Tibial artery (tissue), 4 donors: ENCODE measurements around the gene ZBTB40.

Experiments
- DNase-seq, 2 donors: peaks; one replicate each; pipeline ENCODE4 v3.0.0-alpha.2; 2019
- H3K27ac ChIP-seq, 2 donors: fragments of 200-600 bp; sonication (generic) in 1 of 2; 1 replicate in 1 of 2; 2 replicates in 1 of 2; pipeline ENCODE4 v1.5.1; 2018 to 2019; ENCODE audit warnings: mild to moderate bottlenecking in 1 of 2
- H3K27me3 ChIP-seq, 2 donors: fragments of 200-600 bp; sonication (generic) in 1 of 2; one replicate each; pipeline versions ENCODE4 v1.5.1 to v1.6.0; 2016 to 2019
- H3K36me3 ChIP-seq, 3 donors: fragments of 200-600 bp; sonication (generic) in 2 of 3; one replicate each; pipeline ENCODE4 v1.5.1; 2016 to 2019; ENCODE audit warnings: mild to moderate bottlenecking in 2 of 3
- H3K4me1 ChIP-seq, 4 donors: fragments of 200-600 bp; sonication (generic) in 2 of 4; 1 replicate in 3 of 4; 2 replicates in 1 of 4; pipeline ENCODE4 v1.5.1; 2016 to 2019
- H3K4me3 ChIP-seq, 2 donors: fragments of 200-600 bp; sonication (generic) in 1 of 2; 1 replicate in 1 of 2; 2 replicates in 1 of 2; pipeline ENCODE4 v1.5.1; 2018 to 2019; ENCODE audit warnings: mild to moderate bottlenecking in 2 of 2
- H3K9me3 ChIP-seq, 3 donors: fragments of 200-600 bp; sonication (generic) in 1 of 3; one replicate each; pipeline ENCODE4 v1.5.1; 2016 to 2019
- intact Hi-C: fragments of 100-400 bp; cut with DNase I; formaldehyde crosslinking; loops from one replicate; pipeline ENCODE4 v1.15.0; 2023; ENCODE audit warnings: low total_unique reads
- TF ChIP-seq, protein P1 (sequence below), 2 experiments: fragments of 200-600 bp in 1 of 2; fragments of 450-650 bp in 1 of 2; IDR thresholded peaks; one replicate each; pipeline ENCODE4 v1.5.1; 2017 to 2019; ENCODE audit warnings: antibody characterized with exemption in 2 of 2, mild to moderate bottlenecking in 1 of 2, moderate library complexity in 1 of 2

Gene ZBTB40

DNA sequence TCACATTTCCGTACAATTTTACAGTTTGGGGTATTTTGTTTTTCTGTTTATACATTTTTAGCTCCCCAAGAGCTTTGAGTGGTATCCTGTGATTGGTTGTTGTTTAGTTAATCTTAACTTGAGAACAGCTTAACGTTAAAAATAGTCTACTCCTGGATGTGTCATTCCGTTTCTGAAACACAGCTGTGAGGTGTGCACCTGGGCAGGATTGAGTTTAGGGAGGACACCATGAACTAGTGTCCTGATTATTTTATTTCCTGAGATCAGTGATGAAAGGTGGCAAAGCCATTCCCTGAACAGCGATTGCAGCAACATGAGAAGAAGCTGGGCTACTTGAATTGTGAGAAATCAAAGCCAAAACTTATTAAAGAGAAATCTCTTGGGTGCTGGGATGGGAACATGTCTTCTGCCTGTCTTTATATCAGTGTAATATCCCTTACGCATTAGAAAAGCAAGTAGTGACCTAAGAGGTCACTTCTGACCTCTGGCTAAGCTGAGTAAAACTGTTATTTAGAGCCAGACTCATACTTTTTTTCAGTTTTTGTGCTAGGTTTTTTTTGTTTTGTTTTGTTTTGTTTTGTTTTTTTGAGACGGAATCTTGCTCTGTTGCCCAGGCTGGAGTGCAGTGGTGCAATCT is 43.4 kb downstream of the ZBTB40 start:
- Histone ChIP-seq H3K4me1 (peaks cover 0 to 31% (median 11%) of the 10 kb centered on the region in 4 donors), H3K36me3 (peaks cover 0 to 37% (median 15%) of the 10 kb centered on the region in 3 donors), H3K9me3 (no peaks in the 10 kb centered on the region), H3K27ac (no peak overlapping the region), H3K4me3 (no peak overlapping the region), H3K27me3 (no peaks in the 10 kb centered on the region)
- TF ChIP-seq, protein P1, sequence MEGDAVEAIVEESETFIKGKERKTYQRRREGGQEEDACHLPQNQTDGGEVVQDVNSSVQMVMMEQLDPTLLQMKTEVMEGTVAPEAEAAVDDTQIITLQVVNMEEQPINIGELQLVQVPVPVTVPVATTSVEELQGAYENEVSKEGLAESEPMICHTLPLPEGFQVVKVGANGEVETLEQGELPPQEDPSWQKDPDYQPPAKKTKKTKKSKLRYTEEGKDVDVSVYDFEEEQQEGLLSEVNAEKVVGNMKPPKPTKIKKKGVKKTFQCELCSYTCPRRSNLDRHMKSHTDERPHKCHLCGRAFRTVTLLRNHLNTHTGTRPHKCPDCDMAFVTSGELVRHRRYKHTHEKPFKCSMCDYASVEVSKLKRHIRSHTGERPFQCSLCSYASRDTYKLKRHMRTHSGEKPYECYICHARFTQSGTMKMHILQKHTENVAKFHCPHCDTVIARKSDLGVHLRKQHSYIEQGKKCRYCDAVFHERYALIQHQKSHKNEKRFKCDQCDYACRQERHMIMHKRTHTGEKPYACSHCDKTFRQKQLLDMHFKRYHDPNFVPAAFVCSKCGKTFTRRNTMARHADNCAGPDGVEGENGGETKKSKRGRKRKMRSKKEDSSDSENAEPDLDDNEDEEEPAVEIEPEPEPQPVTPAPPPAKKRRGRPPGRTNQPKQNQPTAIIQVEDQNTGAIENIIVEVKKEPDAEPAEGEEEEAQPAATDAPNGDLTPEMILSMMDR (IDR thresholded peaks at IDR 0.05) = no peak
- intact Hi-C loops = no loop called here
- DNase-seq = no peak

DNA sequence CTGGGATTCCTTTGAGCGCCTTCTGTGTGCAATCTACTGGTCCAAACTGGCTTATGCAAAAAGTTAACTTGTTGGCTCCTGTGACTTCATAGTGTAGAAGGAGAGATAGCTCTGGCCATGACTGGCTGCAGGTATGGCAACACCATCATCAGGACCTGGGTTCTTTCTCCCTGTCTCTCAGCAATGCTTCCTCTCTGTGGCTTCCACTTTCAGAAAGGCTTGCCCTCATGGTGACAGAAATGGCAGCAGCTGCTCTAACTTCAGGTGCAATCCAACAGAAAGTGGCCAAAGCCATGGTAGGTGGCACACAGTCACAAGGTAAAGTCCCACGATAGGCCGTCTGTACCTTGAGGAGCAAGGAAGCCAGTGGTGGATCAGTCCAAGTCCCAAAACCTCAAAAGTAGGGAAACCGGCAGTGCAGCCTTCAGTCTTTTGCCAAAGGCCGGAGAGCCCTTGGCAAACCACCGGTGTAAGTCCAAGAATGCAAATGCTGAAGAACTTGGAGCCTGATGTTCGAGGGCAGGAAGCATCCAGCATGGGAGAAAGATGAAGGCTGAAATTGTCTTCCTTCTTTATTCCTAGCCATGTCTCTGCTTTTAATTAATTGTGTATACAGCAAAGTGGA is 45.0 kb downstream of the ZBTB40 start:
- TF ChIP-seq, protein P1 (IDR thresholded peaks at IDR 0.05) = no peak
- H3K9me3 ChIP-seq = no peaks in the 10 kb centered on the region
- H3K36me3 ChIP-seq = peaks cover 0 to 30% (median 7%) of the 10 kb centered on the region in 3 donors
- intact Hi-C loops = no loop called here
- peaks cover 0 to 42% (median 19%) of the 10 kb centered on the region in 4 donors for H3K4me1 ChIP-seq
- no peak overlapping the region for H3K27ac ChIP-seq
- H3K27me3 ChIP-seq = no peaks in the 10 kb centered on the region
- no peak overlapping the region for H3K4me3 ChIP-seq
- DNase-seq = no peak

DNA sequence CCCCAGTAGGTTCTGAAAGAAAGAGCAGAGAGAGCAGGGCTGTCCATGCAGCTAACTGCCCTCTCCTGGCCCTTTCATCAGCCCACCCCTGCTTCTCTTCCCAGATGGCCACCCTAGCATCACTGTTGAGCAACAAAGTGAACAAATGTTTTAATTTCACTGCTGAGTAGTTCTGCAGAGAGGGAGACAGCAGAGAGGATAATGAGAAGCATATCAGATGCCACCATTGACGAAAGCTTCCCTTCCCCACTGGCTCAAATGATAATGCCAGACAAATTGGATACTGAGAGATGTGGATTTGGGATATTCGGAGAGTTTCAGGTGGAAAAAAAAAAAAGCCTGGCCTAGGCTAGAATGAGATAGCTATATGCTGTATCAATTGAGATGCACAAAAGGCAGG is 46.8 kb downstream of the ZBTB40 start:
- no peaks in the 10 kb centered on the region for H3K9me3 ChIP-seq
- no peaks in the 10 kb centered on the region for H3K27me3 ChIP-seq
- TF ChIP-seq, protein P1 (IDR thresholded peaks at IDR 0.05) = no peak
- H3K4me3 ChIP-seq = no peak overlapping the region
- H3K4me1 ChIP-seq = peaks cover 0 to 42% (median 19%) of the 10 kb centered on the region in 4 donors
- peak overlapping the region; percentile 56 to 75 for H3K27ac ChIP-seq
- intact Hi-C loops = no loop called here
- H3K36me3 ChIP-seq = peaks cover 0 to 32% (median 0%) of the 10 kb centered on the region in 3 donors
- no peak for DNase-seq

DNA sequence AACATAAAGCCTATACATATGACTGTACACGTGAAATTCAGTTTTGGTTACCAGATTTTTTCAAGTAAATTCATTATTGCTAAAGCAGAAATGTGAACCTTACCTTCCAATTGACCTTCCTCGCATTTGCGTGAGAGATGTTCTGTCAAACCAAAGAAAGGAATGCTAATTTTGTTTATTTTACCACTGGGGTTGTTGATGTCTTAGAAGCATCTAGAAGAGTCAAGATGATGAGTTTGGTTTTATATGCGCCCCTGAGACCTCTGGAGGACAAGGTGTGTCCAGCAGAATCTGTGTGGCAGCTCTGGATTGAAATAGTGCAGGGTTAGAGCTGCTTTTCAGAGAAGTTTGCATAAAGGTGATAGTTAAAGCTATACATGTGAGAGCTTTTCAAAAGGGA is 48.4 kb downstream of the ZBTB40 start:
- no peak overlapping the region for H3K4me3 ChIP-seq
- H3K36me3 ChIP-seq = peaks cover 0 to 32% (median 0%) of the 10 kb centered on the region in 3 donors
- no peaks in the 10 kb centered on the region for H3K27me3 ChIP-seq
- intact Hi-C loops = no loop called here
- H3K27ac ChIP-seq = peak overlapping the region; percentile 56 to 75
- DNase-seq = no peak
- H3K9me3 ChIP-seq = no peaks in the 10 kb centered on the region
- TF ChIP-seq, protein P1 (IDR thresholded peaks at IDR 0.05) = no peak
- peaks cover 0 to 52% (median 25%) of the 10 kb centered on the region in 4 donors for H3K4me1 ChIP-seq

DNA sequence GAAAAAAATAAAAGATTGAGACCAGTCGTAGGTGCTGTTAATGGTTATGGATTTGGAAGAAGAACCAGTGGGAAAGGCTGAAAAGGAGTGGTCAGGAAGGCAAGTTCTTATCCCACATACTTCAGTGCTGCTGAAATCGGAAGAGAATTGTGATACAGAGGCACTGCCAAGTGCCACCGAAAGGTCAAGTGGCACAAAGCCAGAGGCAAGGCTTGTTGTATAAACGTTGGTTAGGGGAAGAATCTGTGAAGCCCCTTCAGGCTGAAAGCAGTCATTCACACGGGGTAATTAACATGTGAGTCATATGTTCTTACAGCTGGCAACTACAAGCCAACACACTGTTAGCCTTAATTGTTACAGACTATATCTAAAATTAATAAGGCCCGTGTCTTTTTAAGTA is 48.8 kb downstream of the ZBTB40 start:
- H3K27me3 ChIP-seq = no peaks in the 10 kb centered on the region
- peak overlapping the region; percentile 56 to 75 for H3K27ac ChIP-seq
- H3K4me3 ChIP-seq = no peak overlapping the region
- H3K36me3 ChIP-seq = peaks cover 0 to 31% (median 0%) of the 10 kb centered on the region in 3 donors
- intact Hi-C loops = no loop called here
- TF ChIP-seq, protein P1 (IDR thresholded peaks at IDR 0.05) = no peak
- DNase-seq = peak in 1 of 2 donors; percentile 34
- H3K4me1 ChIP-seq = peaks cover 0 to 47% (median 26%) of the 10 kb centered on the region in 4 donors
- H3K9me3 ChIP-seq = no peaks in the 10 kb centered on the region
